Raji (cell line): ENCODE data around the gene DMRTB1.

ENCODE experiments used
- POLR2A ChIP-seq: IDR thresholded peaks from 2 replicates; pipeline ENCODE4 v1.6.1; 2011; ENCODE audit warnings: low read depth, low read length, control low read depth; ENCODE audit not compliant: insufficient read depth

DMRTB1 gene

GRCh38 chr1:53470155-53470554, 11.0 kb downstream of the DMRTB1 start:
- TF ChIP-seq POLR2A = no peak

- no peak for TF ChIP-seq POLR2A
Observed at GRCh38 chr1:53470584-53470983, 11.4 kb downstream of the DMRTB1 start.

- no peak for TF ChIP-seq POLR2A
Observed at GRCh38 chr1:53471000-53471399, 11.8 kb downstream of the DMRTB1 start.

- TF ChIP-seq POLR2A = no peak
Observed at GRCh38 chr1:53473463-53473862, 14.3 kb downstream of the DMRTB1 start.

GRCh38 chr1:53475664-53476063, 16.5 kb downstream of the DMRTB1 start:
- no peak for TF ChIP-seq POLR2A

- no peak for TF ChIP-seq POLR2A
Observed at GRCh38 chr1:53476579-53476978, 17.4 kb downstream of the DMRTB1 start.

GRCh38 chr1:53477651-53478501, 18.7 kb downstream of the DMRTB1 start:
- TF ChIP-seq POLR2A = no peak

- no peak for TF ChIP-seq POLR2A
Observed at GRCh38 chr1:53478502-53478818, 19.3 kb downstream of the DMRTB1 start.

GRCh38 chr1:53480678-53481077, 21.5 kb downstream of the DMRTB1 start:
- no peak for TF ChIP-seq POLR2A

GRCh38 chr1:53481456-53481855, 22.3 kb downstream of the DMRTB1 start:
- TF ChIP-seq POLR2A = no peak

GRCh38 chr1:53482441-53483153, 23.4 kb downstream of the DMRTB1 start:
- no peak for TF ChIP-seq POLR2A

- TF ChIP-seq POLR2A = no peak
Observed at GRCh38 chr1:53483170-53483569, 24.0 kb downstream of the DMRTB1 start.

GRCh38 chr1:53483656-53484055, 24.5 kb downstream of the DMRTB1 start:
- no peak for TF ChIP-seq POLR2A

GRCh38 chr1:53484705-53485477, 25.7 kb downstream of the DMRTB1 start:
- TF ChIP-seq POLR2A = no peak

- TF ChIP-seq POLR2A = no peak
Observed at GRCh38 chr1:53485478-53486394, 26.5 kb downstream of the DMRTB1 start.
